Pericardium fibroblast (primary cell): Measurements from ENCODE around the gene OR5M8. TPM values are rescaled to one million over a fixed set of nuclear protein-coding genes. Genes with fewer than 3 reads are reported as not detected.

Source experiments
- total RNA-seq: library from RNA; depleted of rRNA; stranded (reverse); fragments of >200 nt; gene quantifications from 2 replicates; pipeline ENCODE4 v1.2.3, GENCODE V29; 2015

Gene OR5M8
- not detected in 2 replicates for total RNA-seq

DNA sequence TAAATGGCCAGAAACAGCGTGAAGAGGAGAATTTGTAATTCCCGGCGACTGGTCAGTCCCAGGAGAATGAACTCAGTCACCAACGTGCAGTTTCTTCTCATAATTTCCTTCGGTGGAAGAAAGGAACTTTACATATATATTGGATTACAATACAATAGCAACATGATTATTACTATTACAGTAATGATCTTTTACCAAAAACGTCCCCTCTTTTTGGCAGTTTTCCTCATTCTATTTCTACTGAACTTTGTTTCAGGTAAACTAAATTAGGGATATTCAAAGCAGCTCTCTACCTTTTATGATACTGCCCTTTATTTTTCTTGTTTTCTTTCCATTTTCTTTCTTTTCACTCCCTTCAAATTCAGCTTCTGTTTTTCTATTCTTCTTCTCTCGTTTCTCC, at the start of gene OR5M8:
Gene OR5M8 (minus strand): TSS at position 101 of the 400 bp plus-strand sequence. CDS start 0 bp downstream, at position 101.

DNA sequence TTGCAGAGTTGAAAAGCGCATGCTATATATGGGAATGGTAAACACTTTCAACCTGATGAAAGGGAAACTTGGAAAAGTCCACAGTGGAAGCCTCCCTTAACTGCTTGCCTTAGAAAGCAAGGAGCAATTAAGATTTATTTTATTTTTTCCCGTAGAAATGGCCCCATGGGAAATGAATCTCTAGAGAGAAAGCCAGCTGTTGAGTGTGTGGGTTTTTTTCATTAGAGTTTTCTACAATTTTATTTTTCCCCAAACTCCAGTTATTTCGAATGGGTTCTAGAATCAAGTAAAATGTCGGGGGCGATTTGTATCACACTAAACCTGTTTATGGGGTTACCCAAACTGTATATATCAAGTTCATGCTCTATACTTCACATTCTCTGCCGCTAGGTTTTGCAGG, 17.9 kb downstream of the OR5M8 start, which contains the start of gene OR5M3:
Gene OR5M3 (minus strand): TSS at position 101 of the 400 bp plus-strand sequence. CDS start 2,855 bp downstream, outside the sequence.

Other genes with a start within 250 kb of the OR5M8 start
- gene OR5T3, start 239.1 kb downstream of the OR5M8 start, total RNA-seq = not detected in 2 replicates
- not detected in 2 replicates for gene OR5T1, start 217.2 kb downstream of the OR5M8 start, total RNA-seq
- gene OR8H1, start 199.1 kb downstream of the OR5M8 start, total RNA-seq = not detected in 2 replicates
- not detected in 2 replicates for gene OR8K3, start 176.2 kb downstream of the OR5M8 start, total RNA-seq
- not detected in 2 replicates for gene OR8K1, start 145.3 kb downstream of the OR5M8 start, total RNA-seq
- gene OR8J1, start 137.1 kb downstream of the OR5M8 start, total RNA-seq = not detected in 2 replicates
- not detected in 2 replicates for gene OR8U1, start 115.7 kb downstream of the OR5M8 start, total RNA-seq
- not detected in 2 replicates for gene OR5AL1, start 78.7 kb downstream of the OR5M8 start, total RNA-seq
- gene OR5M3, start 18.0 kb downstream of the OR5M8 start, total RNA-seq = not detected in 2 replicates
- gene OR5M11, start 51.9 kb upstream of the OR5M8 start, total RNA-seq = not detected in 2 replicates
- not detected in 2 replicates for gene OR5M10, start 86.4 kb upstream of the OR5M8 start, total RNA-seq
- not detected in 2 replicates for gene OR5M1, start 123.5 kb upstream of the OR5M8 start, total RNA-seq
- gene OR5AP2, start 151.1 kb upstream of the OR5M8 start, total RNA-seq = not detected in 2 replicates
- not detected in 2 replicates for gene OR5AR1, start 172.3 kb upstream of the OR5M8 start, total RNA-seq
- gene OR9G1, start 207.7 kb upstream of the OR5M8 start, total RNA-seq = not detected in 2 replicates